OCI-LY3 (cell line): ENCODE results near the gene CDH4.

Source experiments
- H2AFZ ChIP-seq: fragments of 200-600, 300-600 bp; shearing (Covaris generic); 2 replicates; pipeline ENCODE4 v1.6.0; 2014; ENCODE audit warnings: antibody characterized with exemption, low read depth, low read length
- H3K27ac ChIP-seq: fragments of 200-600, 300-600 bp; sonication (generic); 2 replicates; pipeline ENCODE4 v1.5.1; 2014; ENCODE audit warnings: mild to moderate bottlenecking, low read length, moderate library complexity, mixed read lengths
- H3K27me3 ChIP-seq: fragments of 200-600, 300-600 bp; sonication (generic); 2 replicates; pipeline ENCODE4 v1.6.1; 2014; ENCODE audit warnings: low read depth, low read length, mixed read lengths
- H3K36me3 ChIP-seq: fragments of 200-600, 300-600 bp; sonication (generic); replicated peaks from 2 replicates; pipeline ENCODE3; 2014; ENCODE audit warnings: low read depth, low read length, mixed read lengths
- H3K4me1 ChIP-seq: fragments of 300-600, 200-600 bp; sonication (generic); 2 replicates; pipeline ENCODE4 v1.6.1; 2014; ENCODE audit warnings: low read length, mixed read lengths
- H3K4me2 ChIP-seq: fragments of 200-600, 300-600 bp; sonication (generic); 2 replicates; pipeline ENCODE4 v1.6.1; 2014; ENCODE audit warnings: low read length, mixed read lengths
- H3K4me3 ChIP-seq: fragments of 300-600, 200-600 bp; sonication (generic); 2 replicates; pipeline ENCODE4 v1.5.1; 2014; ENCODE audit warnings: antibody characterized with exemption, mild to moderate bottlenecking, low read length, moderate library complexity
- H3K79me2 ChIP-seq: fragments of 300-600, 200-600 bp; shearing (Covaris generic); 2 replicates; pipeline ENCODE4 v1.6.1; 2014; ENCODE audit warnings: mild to moderate bottlenecking, low read length, mixed read lengths
- H3K9ac ChIP-seq: fragments of 300-600, 200-600 bp; shearing (Covaris generic); 2 replicates; pipeline ENCODE4 v1.6.0; 2014; ENCODE audit warnings: mild to moderate bottlenecking, low read length, moderate library complexity
- H3K9me3 ChIP-seq: fragments of 200-600, 300-600 bp; shearing (Covaris generic); 2 replicates; pipeline ENCODE4 v1.6.1; 2014; ENCODE audit warnings: low read length, mixed read lengths; ENCODE audit not compliant: insufficient read depth
- H4K20me1 ChIP-seq: fragments of 200-600, 300-600 bp; sonication (generic); 2 replicates; pipeline ENCODE4 v1.6.1; 2016; ENCODE audit warnings: low read length, mixed read lengths; ENCODE audit not compliant: insufficient read depth
- CTCF ChIP-seq: fragments of 200-600, 300-600 bp; sonication (generic); IDR thresholded peaks from 2 replicates; pipeline ENCODE4 v1.5.1; 2014; ENCODE audit warnings: antibody characterized with exemption, low read length, low read depth
- EZH2phosphoT487 ChIP-seq: fragments of 200-600 bp; shearing (Covaris generic); IDR thresholded peaks from 2 replicates; pipeline ENCODE4 v1.6.1; 2018; ENCODE audit warnings: antibody characterized with exemption, mixed run types, low read depth

Gene CDH4

GRCh38 chr20:61274326-61274725 is 22.3 kb downstream of the CDH4 start:
- Histone ChIP-seq H3K9me3 (no peaks in the 10 kb centered on the region), H3K27ac (no peak overlapping the region), H3K79me2 (no peaks in the 10 kb centered on the region), H3K4me1 (no peaks in the 10 kb centered on the region), H3K4me2 (no peak overlapping the region), H4K20me1 (no peaks in the 10 kb centered on the region), H3K9ac (no peak overlapping the region), H3K4me3 (no peak overlapping the region), H2AFZ (no peak overlapping the region), H3K27me3 (no peaks in the 10 kb centered on the region), H3K36me3 (no peaks in the 10 kb centered on the region)
- no peak for TF ChIP-seq EZH2phosphoT487
- no peak for TF ChIP-seq CTCF

GRCh38 chr20:61278296-61278695 is 26.2 kb downstream of the CDH4 start:
- Histone ChIP-seq H3K27ac (no peak overlapping the region), H3K79me2 (no peaks in the 10 kb centered on the region), H3K27me3 (no peaks in the 10 kb centered on the region), H4K20me1 (no peaks in the 10 kb centered on the region), H3K4me2 (no peak overlapping the region), H3K4me3 (no peak overlapping the region), H3K9me3 (no peaks in the 10 kb centered on the region; the same call in 1 of the 2 replicates), H2AFZ (no peak overlapping the region), H3K36me3 (no peaks in the 10 kb centered on the region), H3K4me1 (no peaks in the 10 kb centered on the region), H3K9ac (no peak overlapping the region)
- TF ChIP-seq EZH2phosphoT487 (no peak), CTCF (no peak)

DNA sequence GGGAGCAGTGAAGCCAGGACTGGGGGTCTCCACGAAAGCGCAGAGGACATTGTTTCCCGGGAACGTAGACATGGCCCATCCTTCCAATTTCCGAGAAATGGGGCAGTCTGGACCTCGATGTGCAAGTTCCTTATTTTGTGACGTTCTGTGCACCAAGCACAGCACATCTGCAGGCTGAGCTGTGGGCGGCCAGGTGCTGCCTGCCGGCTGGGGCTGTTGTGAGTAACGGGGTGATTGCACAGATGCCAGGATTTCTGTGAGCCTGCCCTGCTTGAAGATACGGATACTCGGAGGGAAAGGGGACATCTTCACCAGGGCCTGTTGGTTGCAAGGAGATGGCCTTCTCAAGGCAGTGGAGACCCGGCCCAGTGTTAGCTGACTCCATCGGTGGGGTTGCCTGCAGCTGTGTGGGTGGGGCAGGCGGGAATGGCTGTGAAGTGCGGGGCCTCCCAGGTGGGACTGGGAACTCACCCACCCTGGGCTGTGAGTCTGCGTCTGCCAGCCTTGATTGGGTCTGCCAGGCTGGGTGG is 27.6 kb downstream of the CDH4 start:
- peaks cover 3% of the 10 kb centered on the region; the same call in 1 of the 2 replicates for H3K9me3 ChIP-seq
- no peak overlapping the region for H3K9ac ChIP-seq
- H4K20me1 ChIP-seq: no peaks in the 10 kb centered on the region
- H2AFZ ChIP-seq: no peak overlapping the region
- no peaks in the 10 kb centered on the region for H3K36me3 ChIP-seq
- no peak overlapping the region for H3K27ac ChIP-seq
- no peak overlapping the region for H3K4me3 ChIP-seq
- no peaks in the 10 kb centered on the region for H3K27me3 ChIP-seq
- H3K4me1 ChIP-seq: no peaks in the 10 kb centered on the region
- no peak for TF ChIP-seq EZH2phosphoT487
- TF ChIP-seq CTCF: no peak
- H3K4me2 ChIP-seq: no peak overlapping the region
- no peaks in the 10 kb centered on the region for H3K79me2 ChIP-seq

DNA sequence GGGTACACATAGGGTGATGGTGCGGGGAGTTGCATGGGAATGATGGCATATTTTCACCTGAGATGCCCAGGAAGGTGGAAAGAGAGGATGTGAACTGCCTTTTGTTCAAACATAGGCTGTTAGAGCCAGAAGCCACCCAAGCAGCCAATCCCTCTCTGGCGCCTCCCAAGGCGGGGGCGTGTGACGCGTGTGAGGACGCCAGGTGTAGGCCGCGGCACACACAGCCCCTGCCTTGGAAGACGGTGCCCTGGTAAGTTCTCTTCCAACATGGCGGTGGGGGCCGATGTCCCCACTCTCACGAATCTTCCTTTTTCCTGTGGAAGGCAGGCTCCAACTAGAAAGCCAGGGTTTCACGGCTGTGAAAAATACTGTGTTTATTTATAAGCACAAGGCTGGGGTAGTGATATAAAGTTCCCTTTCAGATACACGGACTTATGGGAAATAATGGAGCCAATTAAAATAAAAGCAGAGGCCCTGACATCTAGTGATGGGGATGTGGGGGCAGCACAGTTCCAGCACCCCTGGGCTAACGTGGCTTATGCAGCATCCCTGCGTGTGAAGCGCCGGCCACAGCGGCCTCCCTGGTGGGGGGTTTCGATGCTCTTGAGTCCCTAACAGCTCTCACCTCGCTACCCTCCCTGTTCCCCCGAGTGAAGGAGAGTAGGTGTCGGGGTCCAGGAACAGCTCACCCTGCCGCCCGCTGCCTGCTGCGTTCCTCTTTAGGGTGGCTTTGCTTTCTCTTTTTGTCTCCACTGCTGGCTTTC is 28.3 kb downstream of the CDH4 start:
- no peak overlapping the region for H3K27ac ChIP-seq
- H3K36me3 ChIP-seq: no peaks in the 10 kb centered on the region
- H2AFZ ChIP-seq: no peak overlapping the region
- no peaks in the 10 kb centered on the region for H3K4me1 ChIP-seq
- H3K9ac ChIP-seq: no peak overlapping the region
- TF ChIP-seq EZH2phosphoT487 (no peak), CTCF (no peak)
- peaks cover 3% of the 10 kb centered on the region; the same call in 1 of the 2 replicates for H3K9me3 ChIP-seq
- H3K79me2 ChIP-seq: no peaks in the 10 kb centered on the region
- H3K27me3 ChIP-seq: no peaks in the 10 kb centered on the region
- no peak overlapping the region for H3K4me2 ChIP-seq
- no peak overlapping the region for H3K4me3 ChIP-seq
- H4K20me1 ChIP-seq: no peaks in the 10 kb centered on the region
